ENCODE measurements around the gene ARFIP1.

The ARFIP1 gene

GRCh38 chr4:152898606-152899005, 118.9 kb downstream of the ARFIP1 start:
- no peak for DNase-seq (ENCODE audit: low read depth)

GRCh38 chr4:152900395-152900794, 120.6 kb downstream of the ARFIP1 start:
- no peak for DNase-seq (ENCODE audit: low read depth)

GRCh38 chr4:152901205-152901604, 121.5 kb downstream of the ARFIP1 start:
- no peak for DNase-seq (ENCODE audit: low read depth)

GRCh38 chr4:152903658-152904057, 123.9 kb downstream of the ARFIP1 start:
- no peak for DNase-seq (ENCODE audit: low read depth)

GRCh38 chr4:152909901-152910300, 130.1 kb downstream of the ARFIP1 start:
- no peak for DNase-seq (ENCODE audit: low read depth)

GRCh38 chr4:152910521-152910920, 130.8 kb downstream of the ARFIP1 start:
- no peak for DNase-seq (ENCODE audit: low read depth)

GRCh38 chr4:152917543-152918395, 138.0 kb downstream of the ARFIP1 start:
- no peak for DNase-seq (ENCODE audit: low read depth)

- DNase-seq (ENCODE audit: low read depth) = no peak
Observed at GRCh38 chr4:152919826-152920225, 140.1 kb downstream of the ARFIP1 start.

- no peak for DNase-seq (ENCODE audit: low read depth)
Observed at GRCh38 chr4:152920768-152921167, 141.0 kb downstream of the ARFIP1 start.

GRCh38 chr4:152921284-152921683, 141.5 kb downstream of the ARFIP1 start:
- DNase-seq (ENCODE audit: low read depth) = no peak

GRCh38 chr4:152925851-152926250, 146.1 kb downstream of the ARFIP1 start:
- no peak for DNase-seq (ENCODE audit: low read depth)

GRCh38 chr4:152926959-152927358, 147.2 kb downstream of the ARFIP1 start:
- no peak for DNase-seq (ENCODE audit: low read depth)

- DNase-seq (ENCODE audit: low read depth) = no peak
Observed at GRCh38 chr4:152927737-152928136, 148.0 kb downstream of the ARFIP1 start.

- DNase-seq (ENCODE audit: low read depth) = no peak
Observed at GRCh38 chr4:152928286-152928685, 148.5 kb downstream of the ARFIP1 start.

- DNase-seq (ENCODE audit: low read depth) = no peak
Observed at GRCh38 chr4:152929888-152930287, 150.1 kb downstream of the ARFIP1 start.

- no peak for DNase-seq (ENCODE audit: low read depth)
Observed at GRCh38 chr4:152935143-152935542, 155.4 kb downstream of the ARFIP1 start.

- DNase-seq (ENCODE audit: low read depth) = no peak
Observed at GRCh38 chr4:152935631-152936445, 156.1 kb downstream of the ARFIP1 start, which contains the start of gene FHDC1. Gene FHDC1 (plus strand): TSS chr4:152936323. CDS start chr4:152943058, 6,735 bp downstream.

- DNase-seq (ENCODE audit: low read depth) = no peak
Observed at GRCh38 chr4:152936446-152937335, 156.9 kb downstream of the ARFIP1 start.

- DNase-seq (ENCODE audit: low read depth) = no peak
Observed at GRCh38 chr4:152937336-152938236, 157.8 kb downstream of the ARFIP1 start.

GRCh38 chr4:152938237-152938947, 158.6 kb downstream of the ARFIP1 start:
- no peak for DNase-seq (ENCODE audit: low read depth)
